ENCODE results near the gene ZBTB20.

Gene ZBTB20

DNA sequence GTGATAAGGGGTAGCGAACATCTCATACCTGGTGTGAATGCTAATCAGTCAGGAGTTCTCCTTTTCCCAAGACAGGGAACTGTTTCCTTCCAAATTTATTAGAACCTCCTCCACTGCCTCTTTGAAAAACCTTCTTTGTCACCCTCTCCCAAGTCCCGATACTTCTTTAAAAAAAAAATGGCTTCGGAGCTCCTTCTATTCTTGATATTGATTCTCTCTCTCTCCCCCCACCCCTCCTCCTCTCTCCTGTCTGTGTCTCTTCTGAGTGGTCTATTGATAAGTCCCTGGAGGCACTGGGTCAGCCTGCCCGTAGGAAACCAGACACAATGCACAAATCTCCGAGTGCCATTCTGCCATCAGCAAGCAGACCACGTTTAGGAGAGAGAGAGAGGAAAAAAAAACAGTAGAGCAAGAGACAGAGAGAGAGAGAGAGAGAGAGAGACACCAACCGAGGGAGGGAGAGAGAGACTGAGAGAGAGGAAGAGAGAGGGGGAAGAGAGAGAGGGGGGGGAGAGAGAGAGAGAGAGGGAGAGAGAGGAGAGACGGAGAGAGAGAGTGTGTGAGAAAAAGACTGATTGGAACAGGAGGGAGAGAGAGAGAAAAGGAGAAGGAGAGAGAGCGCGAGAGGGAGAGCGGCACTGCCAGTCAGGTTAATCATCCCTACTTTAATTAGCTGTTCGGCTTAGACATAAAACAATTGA is 692.4 kb downstream of the ZBTB20 start:
- DNase-seq, result peak in 1 of 2 experiments; percentile 7

DNA sequence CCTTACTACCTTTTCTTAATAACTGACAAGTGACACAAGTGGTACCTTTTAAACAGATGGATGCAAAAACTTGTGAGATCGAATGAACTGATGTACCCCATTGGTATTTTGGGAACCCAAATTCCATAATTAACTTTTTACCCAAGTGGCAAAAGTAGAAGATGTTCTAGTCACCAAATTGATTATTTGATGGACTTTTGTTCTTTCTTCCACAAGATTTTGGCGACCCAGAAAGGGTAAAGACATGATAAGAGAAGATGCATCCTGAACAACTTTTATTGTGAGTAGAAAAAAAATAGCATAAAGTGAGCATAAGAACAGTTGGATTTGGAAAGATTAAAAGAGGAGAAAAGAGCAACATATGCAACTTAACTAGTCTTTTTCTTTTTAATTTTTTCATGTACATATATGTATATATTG is 693.7 kb downstream of the ZBTB20 start:
- DNase-seq, result no peak

DNA sequence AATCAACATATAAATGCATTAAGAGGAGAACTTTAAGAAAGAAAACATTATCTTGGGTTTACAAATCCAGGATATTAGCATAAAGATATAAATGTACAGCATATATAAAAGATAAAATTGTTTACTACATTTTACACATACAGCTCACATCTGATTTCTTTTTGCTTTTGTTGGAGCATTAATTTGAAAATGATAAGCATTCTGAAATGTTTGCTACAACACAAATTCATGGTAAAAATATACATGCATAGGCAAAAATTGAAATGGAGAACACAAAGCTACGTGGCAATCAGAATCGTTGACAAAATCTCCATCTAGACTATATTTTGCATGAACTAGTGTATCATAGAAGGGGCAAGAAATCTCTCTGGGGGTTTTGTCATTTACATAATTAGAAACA is 694.2 kb downstream of the ZBTB20 start:
- DNase-seq, result no peak

DNA sequence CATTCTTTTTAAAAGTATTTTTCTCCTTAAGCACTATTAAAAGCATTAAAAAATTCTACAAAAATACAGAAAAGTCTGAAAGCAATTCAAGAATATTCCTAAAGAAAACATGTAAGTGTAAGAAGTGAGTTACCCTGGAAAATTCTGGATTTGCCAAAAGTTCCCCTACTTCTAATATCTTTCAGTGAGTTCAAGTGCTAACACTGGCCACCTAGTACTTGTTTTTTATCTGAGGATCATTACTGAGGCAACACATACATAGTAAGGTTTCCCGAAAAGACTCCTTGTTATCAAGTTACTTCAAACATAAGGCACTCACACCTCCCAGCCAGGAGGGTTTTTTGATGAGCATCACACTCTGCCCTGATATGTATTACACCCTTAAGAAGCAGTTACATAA is 694.8 kb downstream of the ZBTB20 start:
- DNase-seq, result no peak

DNA sequence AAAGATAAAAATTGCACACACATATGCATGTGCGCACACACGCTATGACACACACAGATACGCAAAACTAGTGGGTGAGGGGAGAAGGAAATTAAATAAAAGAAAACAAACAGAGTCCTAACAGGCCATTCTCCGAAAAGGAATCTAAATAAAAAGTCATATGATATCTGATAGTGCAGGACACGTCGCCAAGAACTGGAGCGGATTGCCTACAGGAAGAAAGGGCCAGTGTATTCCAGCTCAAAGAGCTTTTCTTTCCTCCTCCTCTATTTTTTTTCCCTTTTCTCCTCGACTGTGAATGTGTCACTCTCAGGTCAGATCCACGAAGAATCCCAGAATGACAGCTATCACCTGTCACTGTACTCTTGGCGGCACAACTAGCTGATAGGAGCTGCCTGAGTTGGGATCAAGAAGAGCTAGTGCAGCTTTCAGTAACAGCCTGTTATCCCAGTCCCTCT is 695.5 kb downstream of the ZBTB20 start:
- no peak for DNase-seq

DNA sequence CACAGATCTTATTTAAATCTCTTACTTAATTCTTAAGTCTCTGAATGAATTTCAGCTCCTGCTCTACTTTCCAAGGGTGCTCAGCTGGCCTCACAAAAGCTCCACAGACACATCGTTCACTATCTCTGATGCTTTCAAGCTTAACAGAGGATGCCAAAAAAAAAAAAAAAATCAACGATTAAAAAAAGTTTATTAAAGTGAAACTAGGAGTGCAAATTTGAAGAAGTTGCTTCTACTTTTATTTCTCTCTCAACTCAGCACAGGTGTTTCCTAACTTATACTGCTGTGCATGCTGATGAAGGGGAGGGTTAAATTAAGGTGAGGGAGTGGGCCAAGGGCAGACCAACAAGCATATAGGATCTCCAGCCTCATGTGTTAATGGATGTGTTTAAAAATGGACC is 696.0 kb downstream of the ZBTB20 start:
- no peak for DNase-seq

DNA sequence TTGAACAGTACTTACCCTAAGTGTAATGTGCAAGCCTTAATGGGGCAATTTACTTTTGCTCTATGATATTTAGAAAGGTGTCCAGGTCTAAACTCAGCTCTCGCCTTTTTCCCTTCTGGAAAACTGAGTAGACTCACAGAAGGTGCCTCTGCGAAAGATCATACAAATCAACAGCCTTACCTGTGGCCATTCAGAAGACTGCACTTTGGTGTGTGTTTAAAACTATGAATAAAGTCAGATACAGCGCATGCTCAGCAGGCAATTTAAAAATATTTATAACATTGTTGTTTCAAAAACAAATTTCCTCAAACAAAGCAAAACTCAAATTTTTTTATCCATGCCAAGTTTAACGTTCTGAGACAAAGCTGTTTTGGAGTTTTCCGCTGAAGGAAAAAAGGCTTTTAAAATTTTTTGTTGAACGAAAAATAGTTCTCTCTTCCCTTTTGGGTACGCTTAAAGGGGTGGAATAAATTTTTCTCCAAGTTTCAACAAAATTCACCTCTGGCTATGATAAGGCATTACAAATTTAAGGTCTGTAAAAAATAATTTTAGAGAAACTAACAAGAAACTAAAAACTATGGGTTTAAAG is 697.0 kb downstream of the ZBTB20 start:
- no peak for DNase-seq

DNA sequence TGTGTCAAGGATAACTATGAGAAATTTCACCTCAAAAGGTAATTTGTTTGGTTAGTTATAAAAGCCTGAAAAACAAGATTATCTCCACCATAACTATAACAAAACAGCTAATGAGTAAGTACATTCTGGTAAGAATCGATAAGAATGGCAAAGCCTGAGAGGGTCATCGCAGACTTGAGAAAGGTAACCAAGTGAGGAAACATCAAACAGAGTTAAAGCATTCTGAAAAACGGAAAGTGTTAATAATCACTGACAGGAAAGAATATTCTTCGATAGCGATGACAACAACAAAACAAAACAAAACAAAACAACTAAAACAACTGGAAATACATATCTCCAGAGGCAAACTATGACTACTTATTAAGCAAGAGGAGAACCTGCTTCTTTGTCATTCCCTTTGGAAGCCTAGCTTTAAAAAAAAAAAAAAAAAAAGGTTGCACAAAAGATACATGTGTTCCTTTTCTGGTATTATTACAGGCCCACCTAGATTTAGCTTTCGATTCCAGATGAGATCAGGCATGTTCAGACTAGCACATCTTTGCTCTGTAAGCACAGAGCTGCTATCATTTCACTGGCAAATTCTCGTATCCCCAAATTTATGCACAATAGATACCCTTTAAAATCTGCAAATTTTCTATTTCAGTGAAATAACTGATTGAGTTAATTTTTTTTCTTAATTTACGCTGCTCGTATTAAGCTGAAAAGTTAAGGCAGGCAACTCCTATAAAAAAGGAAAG is 697.6 kb downstream of the ZBTB20 start:
- no peak for DNase-seq

DNA sequence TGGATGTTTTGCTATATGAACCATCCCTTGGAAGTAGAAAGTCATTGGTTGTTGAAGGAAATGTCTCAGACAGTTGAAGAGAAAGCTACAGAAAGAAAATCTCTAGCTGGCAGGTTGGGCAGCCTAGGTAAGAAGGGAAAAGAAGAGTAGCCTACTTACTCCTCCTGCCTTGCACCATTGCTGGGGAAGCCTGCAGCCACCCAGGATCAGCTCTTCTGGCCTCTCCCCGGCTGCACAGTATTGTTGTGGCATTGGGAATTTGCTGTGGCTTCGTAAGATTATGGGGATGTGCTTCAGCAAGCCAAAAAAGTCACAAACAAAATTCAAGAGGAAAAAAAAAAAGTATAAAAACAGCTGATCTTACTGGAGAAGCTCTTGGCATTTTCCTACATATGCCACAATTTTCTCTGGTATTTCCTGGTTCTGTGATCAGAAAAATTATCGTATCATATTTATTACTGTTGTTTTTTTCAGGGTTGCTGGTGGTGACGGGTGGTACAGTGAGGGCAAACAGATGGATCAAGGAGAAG is 699.1 kb downstream of the ZBTB20 start:
- no peak for DNase-seq

DNA sequence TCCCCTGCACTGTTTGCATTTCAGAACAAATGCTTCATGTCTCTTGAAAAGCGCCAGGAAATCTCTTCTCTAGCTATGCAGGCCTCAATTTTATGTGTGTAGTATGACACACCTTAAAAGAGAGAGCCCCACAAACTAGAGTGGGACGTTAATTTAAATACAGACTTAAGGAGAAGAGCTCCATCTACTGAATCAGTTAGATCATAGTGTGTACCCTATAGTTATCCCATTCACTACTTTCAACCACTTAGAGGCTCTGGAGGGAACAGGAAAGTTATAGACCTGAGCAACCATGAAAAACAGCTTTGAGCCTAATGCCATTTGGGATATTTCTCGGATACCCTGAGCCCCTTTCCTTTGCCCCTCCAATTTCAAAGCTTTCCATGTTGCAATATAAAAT is 699.5 kb downstream of the ZBTB20 start:
- DNase-seq, result no peak

DNA sequence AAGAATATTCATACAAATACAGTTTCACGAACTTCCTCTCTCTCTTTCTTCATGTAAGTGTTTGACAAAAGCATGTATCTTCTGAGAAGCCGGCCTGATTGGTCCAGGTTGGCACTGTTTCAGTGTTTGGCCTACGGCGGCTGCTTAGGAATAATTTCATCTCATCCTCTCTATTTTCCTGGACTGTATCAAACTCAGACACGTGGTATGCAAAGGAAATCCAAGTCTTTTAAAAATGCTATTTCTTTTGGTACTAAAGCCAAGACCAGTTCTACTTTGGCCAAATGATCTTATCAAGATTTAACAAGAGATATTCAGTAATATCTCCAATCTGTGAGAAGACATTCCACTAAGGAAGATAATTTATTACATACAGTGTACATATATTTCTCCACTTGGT is 700.5 kb downstream of the ZBTB20 start:
- DNase-seq, result no peak

DNA sequence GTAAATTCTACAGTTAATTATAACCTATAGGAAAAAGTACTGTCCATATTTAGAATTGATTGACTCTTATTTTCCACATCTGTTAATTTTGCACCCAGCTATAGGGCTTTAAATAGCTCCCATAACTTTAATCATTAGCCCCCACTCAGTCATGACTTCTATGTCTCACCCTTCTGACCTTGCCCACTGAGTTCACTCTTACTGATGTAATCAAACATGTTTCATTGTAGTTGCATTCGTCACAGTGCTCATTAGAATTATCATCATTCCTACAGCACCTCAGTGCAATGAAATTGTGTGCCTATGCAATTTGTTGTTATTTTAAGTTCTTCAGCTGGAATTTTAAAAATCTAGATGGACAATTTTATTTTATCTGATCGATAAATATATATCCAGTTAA is 701.9 kb downstream of the ZBTB20 start:
- no peak for DNase-seq

DNA sequence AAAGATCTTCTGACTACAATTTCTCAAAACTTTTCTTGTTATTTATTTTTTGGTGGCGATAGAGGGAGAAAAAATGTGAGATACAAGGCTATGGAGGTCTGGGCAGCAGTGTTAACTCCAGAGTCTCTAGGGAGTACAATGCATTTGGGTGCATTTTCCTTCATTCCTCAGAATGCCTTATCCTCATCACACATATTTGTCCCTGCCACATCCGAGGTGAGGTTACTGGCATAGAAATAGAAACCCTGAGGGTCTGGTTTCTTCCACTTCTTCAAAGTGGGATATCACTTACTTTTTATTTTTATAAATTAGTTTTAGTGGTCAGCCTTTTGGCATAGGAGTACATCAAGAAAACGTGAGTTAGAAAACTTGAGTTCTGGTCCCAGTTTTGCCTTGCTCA is 702.9 kb downstream of the ZBTB20 start:
- no peak for DNase-seq

DNA sequence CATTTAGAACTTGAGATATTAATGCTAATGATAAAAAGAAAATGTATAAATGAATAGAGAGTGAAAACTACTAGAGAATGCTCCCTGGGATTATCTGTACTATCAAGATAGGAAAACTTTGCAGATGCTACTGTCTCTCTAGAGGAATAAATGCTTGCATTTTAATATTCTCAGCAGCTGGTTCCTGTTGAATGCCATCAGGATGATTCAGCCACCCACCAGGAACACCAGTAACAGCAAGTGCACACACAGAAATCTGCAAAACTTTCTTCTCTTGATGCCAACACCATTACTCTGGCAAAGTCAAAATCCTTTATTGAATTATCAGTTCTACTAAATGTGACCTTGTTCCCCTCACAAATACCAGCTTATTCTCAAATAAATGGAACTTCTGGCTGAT is 704.8 kb downstream of the ZBTB20 start:
- DNase-seq, result no peak

DNA sequence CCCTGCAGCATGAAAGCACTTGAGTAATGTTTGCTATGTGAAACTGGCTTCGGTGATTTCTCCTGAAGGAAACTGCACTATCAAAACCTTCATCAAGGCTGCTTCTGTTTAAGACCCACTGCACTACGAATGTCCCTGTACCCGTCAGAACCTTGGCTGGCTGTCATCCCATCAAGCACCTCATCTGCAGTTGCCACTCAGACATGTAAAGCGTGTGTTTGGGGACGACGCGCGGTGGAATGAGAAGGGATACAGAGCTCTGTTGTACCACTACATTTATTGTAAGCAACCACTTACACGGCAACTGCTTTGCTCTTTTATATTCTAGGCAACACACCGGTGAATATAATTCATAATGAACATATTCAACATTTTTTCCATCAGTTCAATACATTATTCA is 705.7 kb downstream of the ZBTB20 start:
- no peak for DNase-seq

DNA sequence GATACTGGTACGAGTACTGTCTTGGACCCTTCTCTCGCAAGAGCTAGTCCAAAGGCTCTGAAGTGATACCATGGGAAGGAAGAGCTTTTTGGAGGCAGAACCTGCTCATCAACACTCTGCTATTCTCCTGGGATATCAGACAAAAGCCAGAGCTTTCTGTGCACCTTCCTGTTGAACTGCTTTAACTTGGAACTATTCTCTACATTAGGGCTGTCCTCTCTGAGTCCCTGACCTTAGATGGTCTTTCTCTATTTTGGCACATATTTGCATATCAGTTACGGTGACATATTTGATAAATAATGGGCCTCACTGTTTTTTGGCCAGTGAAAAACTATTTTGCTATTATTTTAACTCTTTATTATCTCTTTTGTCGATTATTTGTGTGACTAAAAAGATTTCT is 706.4 kb downstream of the ZBTB20 start:
- DNase-seq, result no peak

DNA sequence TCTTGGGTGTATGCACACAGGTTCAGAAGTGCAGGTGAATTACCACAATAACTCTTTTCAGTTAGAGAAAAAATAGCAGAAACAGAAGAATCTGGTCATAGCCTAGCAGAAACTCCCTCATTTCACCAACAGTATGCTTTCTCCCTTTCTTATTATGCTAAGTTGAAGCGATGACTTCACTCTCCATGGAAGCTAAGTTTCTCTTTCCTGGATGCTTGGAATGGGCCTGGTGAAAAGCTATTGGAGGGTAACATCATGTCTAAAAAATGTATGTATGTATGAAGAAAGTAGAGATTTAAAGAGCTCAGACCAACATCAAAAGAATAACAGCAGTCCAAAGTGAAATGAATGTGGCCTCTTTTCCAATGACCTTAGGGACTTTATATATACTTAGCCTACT is 707.8 kb downstream of the ZBTB20 start:
- DNase-seq, result no peak

DNA sequence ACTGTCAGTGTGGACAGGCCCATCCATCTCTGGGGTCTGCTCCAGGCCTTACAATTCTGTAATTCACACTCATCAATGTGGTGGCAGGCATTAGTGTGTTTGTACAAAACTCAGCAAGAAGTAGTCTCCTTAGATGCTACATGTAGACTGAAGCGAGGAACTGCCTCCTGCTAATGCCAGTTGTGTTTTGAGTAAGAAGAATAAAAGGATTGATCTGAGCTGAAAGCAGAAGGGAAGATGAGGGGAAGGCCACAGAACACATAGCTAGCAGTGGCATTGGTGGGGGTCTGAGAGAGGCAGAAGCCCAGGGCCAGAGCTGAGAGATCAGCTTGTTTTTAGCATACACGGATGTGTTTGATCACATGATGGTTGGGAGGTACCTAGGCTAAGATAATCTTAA is 709.2 kb downstream of the ZBTB20 start:
- no peak for DNase-seq

DNA sequence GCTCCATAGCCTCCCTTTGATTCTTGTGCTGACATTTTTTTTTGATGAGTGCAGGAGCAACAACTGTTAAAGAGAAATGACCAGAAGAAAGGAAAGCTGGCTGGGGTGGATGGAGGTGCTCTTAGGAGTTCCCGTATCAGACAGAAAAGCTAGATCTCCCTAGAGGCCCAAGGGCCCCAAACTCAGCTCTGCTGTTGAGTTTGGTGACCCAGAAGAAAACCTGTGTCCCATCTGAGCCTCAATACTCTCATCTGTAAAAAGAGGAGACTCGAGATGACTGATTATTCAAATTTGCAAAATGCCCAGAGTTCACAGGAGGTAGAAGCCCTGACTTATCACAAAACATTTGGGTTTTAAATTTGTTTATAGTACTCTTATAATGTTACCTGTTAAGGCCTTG is 710.9 kb downstream of the ZBTB20 start:
- no peak for DNase-seq

DNA sequence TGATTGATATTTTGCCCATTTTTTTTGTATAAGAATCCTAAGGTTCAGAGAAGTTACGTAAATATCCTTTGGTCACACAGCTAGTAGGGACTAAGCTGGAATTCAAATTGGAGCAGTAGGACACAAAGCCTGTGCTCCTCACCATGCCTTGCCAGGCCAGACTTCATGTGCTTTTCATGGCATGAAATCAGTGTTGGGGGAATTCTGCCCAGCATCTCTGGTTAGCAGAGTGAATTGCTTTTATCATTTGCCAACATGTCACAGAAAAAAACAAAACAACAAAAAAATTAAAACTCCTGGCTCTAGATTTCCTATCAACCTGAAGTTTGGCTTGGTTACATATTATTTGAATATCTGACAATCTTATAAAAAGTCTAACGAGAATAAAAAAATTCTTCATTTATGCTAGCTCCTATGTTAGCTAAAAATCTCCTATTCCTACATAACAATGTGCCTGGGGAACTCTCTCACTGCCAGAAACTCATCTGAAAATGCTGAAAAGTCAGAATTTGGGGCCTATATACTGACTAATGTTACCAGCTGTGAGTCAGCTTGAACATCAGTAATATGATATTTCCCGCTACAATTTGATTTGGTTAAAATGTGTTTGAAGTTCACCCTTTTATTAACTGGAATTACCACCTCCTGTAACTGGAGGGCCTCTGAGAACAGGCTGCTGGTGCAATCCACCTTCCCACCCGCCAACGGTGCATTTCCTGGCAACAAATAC is 711.5 kb downstream of the ZBTB20 start:
- DNase-seq, result no peak

DNA sequence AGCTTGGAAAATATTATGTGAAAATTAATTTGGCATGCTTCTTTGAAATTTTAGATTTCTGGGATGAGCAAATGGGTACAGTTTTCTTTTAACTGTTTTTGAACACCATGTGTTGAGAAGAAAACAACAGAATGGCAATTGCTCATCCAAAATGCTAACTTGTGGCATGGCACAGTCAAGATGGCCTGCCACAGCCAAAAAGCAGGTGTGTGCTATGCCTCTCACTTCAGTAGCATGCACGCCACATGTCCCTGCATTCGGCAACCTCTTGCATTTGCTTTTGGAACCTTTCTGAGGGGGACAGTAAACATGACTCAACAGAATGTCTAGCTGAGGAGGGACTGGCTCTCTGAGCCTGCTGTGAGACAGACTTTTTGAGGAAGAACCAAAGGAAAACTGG is 714.8 kb downstream of the ZBTB20 start:
- DNase-seq, result no peak

DNA sequence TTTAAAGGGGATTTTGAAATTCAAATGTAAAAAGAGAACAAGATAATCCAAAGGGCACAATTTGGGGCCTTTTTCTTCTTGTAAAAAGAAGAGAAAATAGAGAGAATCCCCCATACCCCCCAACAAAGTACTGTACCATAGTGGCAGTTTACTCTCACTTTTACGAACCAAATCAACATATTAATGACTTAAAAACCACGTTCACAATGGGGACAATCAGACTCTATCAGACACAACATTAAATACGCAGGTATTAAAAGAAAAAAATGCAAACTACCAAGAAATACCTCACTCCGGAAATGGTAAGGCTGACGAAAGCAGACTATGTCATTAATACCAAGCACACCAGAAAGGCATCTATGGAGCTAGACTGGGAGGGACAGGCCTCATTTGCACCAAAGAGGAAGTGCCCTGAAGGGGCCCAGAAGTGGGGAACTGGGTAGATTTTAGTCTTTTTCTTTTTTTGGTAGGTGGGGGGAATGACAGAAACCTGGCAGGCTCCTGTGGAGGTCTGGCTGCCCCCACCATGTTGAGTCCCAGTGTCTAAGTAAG is 719.0 kb downstream of the ZBTB20 start:
- DNase-seq, result no peak
